ENCODE measurements around the gene MGAT4B.
"Not testable (repeated sequence)": the region's sequence is repeated elsewhere in the genome, so short reads cannot be mapped to it uniquely, and the experiment has no call there.

The MGAT4B gene

GRCh38 chr5:179794171-179794570 lies 12.5 kb downstream of the MGAT4B start:
- no peak for DNase-seq

GRCh38 chr5:179793468-179794139 lies 13.1 kb downstream of the MGAT4B start, which contains the start of gene LTC4S:
LTC4S (plus strand) TSS chr5:179793986; CDS start chr5:179794081, 95 bp downstream.
- no peak for DNase-seq

GRCh38 chr5:179792612-179793467 lies 13.8 kb downstream of the MGAT4B start:
- DNase-seq: no peak

GRCh38 chr5:179791881-179792611 lies 14.6 kb downstream of the MGAT4B start:
- no peak for DNase-seq

- not testable (repeated sequence) for DNase-seq
Measured at GRCh38 chr5:179789278-179789677, 17.4 kb downstream of the MGAT4B start.

- DNase-seq: no peak
Measured at GRCh38 chr5:179788193-179788854, 18.3 kb downstream of the MGAT4B start.

GRCh38 chr5:179786861-179787260 lies 19.8 kb downstream of the MGAT4B start:
- DNase-seq: no peak

GRCh38 chr5:179783128-179783527 lies 23.5 kb downstream of the MGAT4B start:
- DNase-seq: no peak

- no peak for DNase-seq
Measured at GRCh38 chr5:179781846-179782245, 24.8 kb downstream of the MGAT4B start.

GRCh38 chr5:179780362-179780761 lies 26.3 kb downstream of the MGAT4B start:
- DNase-seq: no peak

- DNase-seq: no peak
Measured at GRCh38 chr5:179779826-179780225, 26.8 kb downstream of the MGAT4B start.

GRCh38 chr5:179778591-179778990 lies 28.1 kb downstream of the MGAT4B start:
- DNase-seq: no peak

- no peak for DNase-seq
Measured at GRCh38 chr5:179777909-179778308, 28.8 kb downstream of the MGAT4B start.

GRCh38 chr5:179777456-179777855 lies 29.2 kb downstream of the MGAT4B start:
- no peak for DNase-seq

GRCh38 chr5:179776411-179776938 lies 30.2 kb downstream of the MGAT4B start:
- no peak for DNase-seq

GRCh38 chr5:179774442-179774841 lies 32.2 kb downstream of the MGAT4B start:
- DNase-seq: no peak

- no peak for DNase-seq
Measured at GRCh38 chr5:179773686-179774040, 33.0 kb downstream of the MGAT4B start.

GRCh38 chr5:179772351-179772750 lies 34.3 kb downstream of the MGAT4B start:
- no peak for DNase-seq

- DNase-seq: no peak
Measured at GRCh38 chr5:179771311-179771895, 35.3 kb downstream of the MGAT4B start.

- DNase-seq: no peak
Measured at GRCh38 chr5:179769796-179770195, 36.9 kb downstream of the MGAT4B start.

- no peak for DNase-seq
Measured at GRCh38 chr5:179769271-179769670, 37.4 kb downstream of the MGAT4B start.
